Heart left ventricle (tissue), 16 donors: Measurements from ENCODE around the gene OGFOD3. TPM values are rescaled to one million over a fixed set of nuclear protein-coding genes. Genes with fewer than 3 reads are reported as not detected.
A peak's percentile ranks its signal among the peaks of the same experiment; 100 is the strongest.

Experiments used
- ATAC-seq, 4 donors: fragments of 200-7000 bp; cut with Tn5 transposase; one replicate each; pipeline ENCODE4 v1.9.1; 2020 to 2022; ENCODE audit warnings: moderate library complexity in 4 of 4, mild to moderate bottlenecking in 3 of 4, moderate number of reproducible peaks in 1 of 4
- DNase-seq, 5 donors: peaks; one replicate each; pipeline ENCODE4 v3.0.0-alpha.2; 2020
- H3K27ac ChIP-seq, 12 donors: fragments of 200-600 bp; sonication (generic) in 4 of 12; one replicate each; pipeline versions ENCODE4 v1.5.0 to v1.8.0; 2016 to 2022; ENCODE audit warnings: mild to moderate bottlenecking in 2 of 12
- H3K27me3 ChIP-seq, 9 donors: fragments of 200-600 bp; sonication (generic) in 2 of 9; one replicate each; pipeline versions ENCODE4 v1.5.1 to v1.8.0; 2016 to 2022; ENCODE audit warnings: mild to moderate bottlenecking in 3 of 9
- H3K36me3 ChIP-seq, 9 donors: fragments of 200-600 bp; sonication (generic) in 2 of 9; one replicate each; pipeline versions ENCODE4 v1.5.0 to v1.8.0; 2018 to 2022; ENCODE audit warnings: mild to moderate bottlenecking in 2 of 9
- H3K4me1 ChIP-seq, 12 donors: fragments of 200-600 bp; sonication (generic) in 4 of 12; one replicate each; pipeline versions ENCODE4 v1.5.0 to v1.8.0; 2016 to 2022; ENCODE audit warnings: mild to moderate bottlenecking in 3 of 12
- H3K4me3 ChIP-seq, 12 donors: fragments of 200-600 bp; sonication (generic) in 4 of 12; one replicate each; pipeline versions ENCODE4 v1.5.0 to v1.8.0; 2017 to 2022; ENCODE audit warnings: mild to moderate bottlenecking in 9 of 12, moderate library complexity in 4 of 12
- H3K9me3 ChIP-seq, 12 donors: fragments of 200-600 bp; sonication (generic) in 4 of 12; one replicate each; pipeline versions ENCODE4 v1.5.0 to v1.8.0; 2016 to 2022; ENCODE audit warnings: mild to moderate bottlenecking in 1 of 12
- CTCF ChIP-seq, 12 donors: fragments of 200-600 bp; sonication (generic) in 4 of 12; IDR thresholded peaks; one replicate each; pipeline versions ENCODE4 v1.5.0 to v1.8.0; 2018 to 2022; ENCODE audit warnings: antibody characterized with exemption in 12 of 12, mild to moderate bottlenecking in 5 of 12
- POLR2A ChIP-seq, 2 donors: fragments of 450-650 bp; IDR thresholded peaks; one replicate each; pipeline ENCODE4 v1.6.1; 2017; ENCODE audit warnings: antibody characterized with exemption in 2 of 2, mild to moderate bottlenecking in 2 of 2, moderate library complexity in 2 of 2
- WGBS, 4 donors: extraction: QIAGEN DNeasy Blood & Tissue Kit in 2 of 4; methylation state at CpG; one replicate each; pipeline versions ENCODE4 v1.1.5 to v1.1.7; 2013 to 2018; 5-methylcytosine and 5-hydroxymethylcytosine counted together
- intact Hi-C, 10 donors: fragments of 100-400 bp; cut with DNase I; formaldehyde crosslinking; loops; one replicate each; pipeline versions ENCODE4 v1.11.1 to v1.14.2; 2022
- polyA plus RNA-seq, 2 donors: library from polyadenylated mRNA; stranded (reverse); fragments of 200-250 nt; gene quantifications; one replicate each; pipeline ENCODE4 v1.2.3, GENCODE V29; 2013
- total RNA-seq, 9 donors: library from RNA; depleted of rRNA in 2 of 9; stranded (reverse); fragments of >200 nt in 2 of 9; fragmentation: NEBNext Ultra II Directional in 3 of 9; extraction: Animal tissue kit (Norgen Biotek cat#: 25700) in 3 of 9; gene quantifications; one replicate each; pipeline versions ENCODE4 v1.1.0 to v1.2.4, GENCODE V29; 2016 to 2023
- donor health status: ischemic (EF 13 %, LVEDD 7.1; RV severe dilation, severe dysfunction).
- donor health status: healthy with polysubstance abuse.
- donor health status: DM: no; HTN: yes; CAD: no.
- donor health status: DM: no; HTN: no; CAD: no.
- donor health status: ischemic (EF 25% LVEDD 6.9; RV normal size, moderate dysfunction).
- donor health status: ischemic (EF 25% LVEDD 5.7; RV mildly dilated, moderate dysfunction).
- donor health status: healthy.
- donor health status: DM: yes; HTN: yes; CAD: no.
- donor health status: ischemic (EF 35%, LVEDD 5.7; RV mildly dilated, moderate dysfunction).
- donor health status: nonischemic (EF 11% LVEDD 7.7; RV severe dilation, severe dysfunction).
- donor health status: DM: yes; HTN: yes; CAD: no.
- donor health status: PGD.
- donor health status: ischemic (EF 29% LVEDD 5.4; RV normal size, mild dysfunction).
- donor health status: nonischemic (EF 23%, LVEDD 6.1; RV moderate dilation, normal function).

OGFOD3 gene
- total and polyA plus RNA-seq, 11 donors = 22.6 to 38.5 (median 29.3) TPM

GRCh38 chr17:82458885-82459424, 40.6 kb upstream of the OGFOD3 start:
- H3K4me3 ChIP-seq = peak overlapping the region; percentile 67 to 98 (median 92)
- peak in 2 of 4 donors; percentile 0 to 5 for ATAC-seq
- peaks cover 0 to 42% (median 34%) of the 10 kb centered on the region in 9 donors for H3K36me3 ChIP-seq
- H3K27me3 ChIP-seq = no peaks in the 10 kb centered on the region
- H3K9me3 ChIP-seq = no peaks in the 10 kb centered on the region
- intact Hi-C loops = loop anchor here in 2 of 10 donors (1.0 to 5.0 kb wide), 2 partner anchors 9 to 38 kb away; partner anchors contain the start of gene CYBC1 (in 1 of the 2)
- H3K27ac ChIP-seq = peak overlapping the region; percentile 98 to 100 (median 100)
- H3K4me1 ChIP-seq = peaks cover 3 to 46% (median 32%) of the 10 kb centered on the region in 12 donors
- WGBS, 4 donors = 0% methylated on average over 33 to 62 of the region's 62 CpGs
- TF ChIP-seq CTCF (IDR thresholded peaks at IDR 0.05) (no peak), POLR2A (IDR thresholded peaks at IDR 0.05) (no peak)
- peak in 2 of 5 donors; percentile 32 to 74 for DNase-seq

DNA sequence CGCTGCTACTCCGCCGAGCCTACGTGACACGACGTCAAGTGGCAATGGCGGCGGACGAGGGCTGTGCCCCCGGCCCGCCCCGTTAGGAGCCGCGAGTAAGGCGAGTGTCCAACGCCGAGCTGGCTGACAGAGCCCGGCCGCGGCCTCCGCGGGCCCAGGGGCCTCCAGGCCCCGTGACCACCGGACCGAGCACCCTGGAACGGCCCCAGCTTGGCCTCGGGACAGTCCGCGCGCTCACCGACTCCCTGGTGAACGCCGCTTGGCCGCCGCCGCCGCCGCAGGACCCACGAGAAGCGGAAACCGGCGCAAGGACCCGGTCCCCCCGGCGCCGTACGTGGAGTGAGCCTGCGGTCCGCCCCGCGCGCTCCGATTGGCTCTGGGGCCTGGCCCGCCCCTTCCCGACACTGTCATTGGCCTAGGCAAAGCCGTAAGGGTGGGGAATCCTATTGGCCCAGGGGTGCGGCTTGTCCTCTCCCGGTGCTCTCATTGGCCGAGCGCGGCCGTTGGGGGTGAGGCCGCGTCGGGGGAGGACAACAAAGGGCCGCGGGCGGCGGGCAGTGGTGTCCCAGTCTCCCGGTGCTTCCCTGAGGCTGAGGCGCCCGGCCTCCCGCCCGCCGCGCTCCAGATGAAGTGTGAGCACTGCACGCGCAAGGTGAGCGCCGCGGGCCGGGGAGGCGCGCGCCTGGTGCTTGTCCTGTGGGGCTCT, 39.9 kb upstream of the OGFOD3 start, which contains the start of gene NARF:
TSS of gene NARF (plus strand) at position 563 of the 706 bp plus-strand sequence. CDS start at position 626, 63 bp downstream.
- TF ChIP-seq POLR2A (IDR thresholded peaks at IDR 0.05) (peak; percentile 28 to 97), CTCF (IDR thresholded peaks at IDR 0.05) (no peak)
- Histone ChIP-seq H3K4me3 (peak within 1 kb of the TSS; percentile 67 to 98 (median 92)), H3K36me3 (peaks cover 0 to 36% (median 34%) of the 10 kb centered on the region in 9 donors), H3K27ac (peak within 1 kb of the TSS; percentile 98 to 100 (median 100)), H3K27me3 (no peaks in the 10 kb centered on the region), H3K9me3 (no peaks in the 10 kb centered on the region), H3K4me1 (peaks cover 3 to 40% (median 29%) of the 10 kb centered on the region in 12 donors)
- WGBS, 4 donors = 0 to 1% (median 0%) methylated on average over 13 to 85 of the region's 85 CpGs
- DNase-seq = peak; percentile 97 to 99 (median 98)
- ATAC-seq = peak; percentile 99 to 100 (median 99)
- intact Hi-C loops = loop anchor here in 2 of 10 donors (1.0 to 5.0 kb wide), 2 partner anchors 8 to 39 kb away; partner anchors contain the start of gene CYBC1 (in 1 of the 2)

DNA sequence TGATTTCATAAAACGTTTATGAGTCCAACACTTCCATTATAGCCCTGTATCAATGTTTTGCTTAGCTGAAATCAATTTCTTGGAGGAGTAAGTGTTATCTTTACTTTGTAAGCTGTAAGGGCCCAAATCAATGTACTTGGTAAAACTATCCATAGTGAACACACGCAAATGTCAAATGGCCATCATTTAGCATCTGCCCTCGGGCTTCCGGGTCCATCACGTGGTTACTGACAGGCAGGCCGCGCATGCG, 39.5 kb upstream of the OGFOD3 start:
- Histone ChIP-seq H3K36me3 (peaks cover 0 to 31% (median 29%) of the 10 kb centered on the region in 9 donors), H3K27ac (peak overlapping the region; percentile 98 to 100 (median 100)), H3K4me1 (peaks cover 3 to 39% (median 28%) of the 10 kb centered on the region in 12 donors), H3K4me3 (peak overlapping the region; percentile 67 to 98 (median 92)), H3K9me3 (no peaks in the 10 kb centered on the region), H3K27me3 (no peaks in the 10 kb centered on the region)
- TF ChIP-seq CTCF (IDR thresholded peaks at IDR 0.05) = no peak
- TF ChIP-seq POLR2A (IDR thresholded peaks at IDR 0.05) = no peak
- intact Hi-C loops = loop anchor here in 2 of 10 donors (1.0 to 5.0 kb wide), 2 partner anchors 8 to 39 kb away; partner anchors contain the start of gene CYBC1 (in 1 of the 2)
- ATAC-seq = no peak
- WGBS, 4 donors = 0 to 2% (median 1%) methylated on average over 6 to 8 of the region's 8 CpGs
- no peak for DNase-seq
